Measurements from ENCODE around the gene ANKRD9. TPM values are rescaled to one million over a fixed set of nuclear protein-coding genes. Genes with fewer than 3 reads are reported as not detected.

ANKRD9 gene
- total RNA-seq, 1 donor from 2014 or later: 31.4 TPM

- DNase-seq (ENCODE audit: extremely low spot score, unreplicated experiment): no peak
- H3K36me3 Mint-ChIP-seq: no peaks in the 10 kb centered on the region
- no peaks in the 10 kb centered on the region for H3K9me3 Mint-ChIP-seq
- H3K27ac Mint-ChIP-seq: no peak overlapping the region
- H3K27me3 Mint-ChIP-seq: peaks cover 13% of the 10 kb centered on the region
- peaks cover 4% of the 10 kb centered on the region for H3K4me1 Mint-ChIP-seq (ENCODE audit: unreplicated experiment)
- TF ChIP-seq, protein P1, sequence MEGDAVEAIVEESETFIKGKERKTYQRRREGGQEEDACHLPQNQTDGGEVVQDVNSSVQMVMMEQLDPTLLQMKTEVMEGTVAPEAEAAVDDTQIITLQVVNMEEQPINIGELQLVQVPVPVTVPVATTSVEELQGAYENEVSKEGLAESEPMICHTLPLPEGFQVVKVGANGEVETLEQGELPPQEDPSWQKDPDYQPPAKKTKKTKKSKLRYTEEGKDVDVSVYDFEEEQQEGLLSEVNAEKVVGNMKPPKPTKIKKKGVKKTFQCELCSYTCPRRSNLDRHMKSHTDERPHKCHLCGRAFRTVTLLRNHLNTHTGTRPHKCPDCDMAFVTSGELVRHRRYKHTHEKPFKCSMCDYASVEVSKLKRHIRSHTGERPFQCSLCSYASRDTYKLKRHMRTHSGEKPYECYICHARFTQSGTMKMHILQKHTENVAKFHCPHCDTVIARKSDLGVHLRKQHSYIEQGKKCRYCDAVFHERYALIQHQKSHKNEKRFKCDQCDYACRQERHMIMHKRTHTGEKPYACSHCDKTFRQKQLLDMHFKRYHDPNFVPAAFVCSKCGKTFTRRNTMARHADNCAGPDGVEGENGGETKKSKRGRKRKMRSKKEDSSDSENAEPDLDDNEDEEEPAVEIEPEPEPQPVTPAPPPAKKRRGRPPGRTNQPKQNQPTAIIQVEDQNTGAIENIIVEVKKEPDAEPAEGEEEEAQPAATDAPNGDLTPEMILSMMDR (conservative IDR thresholded peaks at IDR 0.05): no peak
- H3K4me3 Mint-ChIP-seq: no peak overlapping the region
Measured at GRCh38 chr14:102539544-102540314, 30.2 kb upstream of the ANKRD9 start.

GRCh38 chr14:102538602-102539543 is 29.3 kb upstream of the ANKRD9 start:
- Mint-ChIP-seq H3K9me3 (no peaks in the 10 kb centered on the region), H3K4me1 (ENCODE audit: unreplicated experiment) (peaks cover under 1% of the 10 kb centered on the region), H3K27ac (no peak overlapping the region), H3K4me3 (no peak overlapping the region), H3K27me3 (peaks cover 9% of the 10 kb centered on the region), H3K36me3 (no peaks in the 10 kb centered on the region)
- TF ChIP-seq, protein P1 (conservative IDR thresholded peaks at IDR 0.05): no peak
- no peak for DNase-seq (ENCODE audit: extremely low spot score, unreplicated experiment)

DNA sequence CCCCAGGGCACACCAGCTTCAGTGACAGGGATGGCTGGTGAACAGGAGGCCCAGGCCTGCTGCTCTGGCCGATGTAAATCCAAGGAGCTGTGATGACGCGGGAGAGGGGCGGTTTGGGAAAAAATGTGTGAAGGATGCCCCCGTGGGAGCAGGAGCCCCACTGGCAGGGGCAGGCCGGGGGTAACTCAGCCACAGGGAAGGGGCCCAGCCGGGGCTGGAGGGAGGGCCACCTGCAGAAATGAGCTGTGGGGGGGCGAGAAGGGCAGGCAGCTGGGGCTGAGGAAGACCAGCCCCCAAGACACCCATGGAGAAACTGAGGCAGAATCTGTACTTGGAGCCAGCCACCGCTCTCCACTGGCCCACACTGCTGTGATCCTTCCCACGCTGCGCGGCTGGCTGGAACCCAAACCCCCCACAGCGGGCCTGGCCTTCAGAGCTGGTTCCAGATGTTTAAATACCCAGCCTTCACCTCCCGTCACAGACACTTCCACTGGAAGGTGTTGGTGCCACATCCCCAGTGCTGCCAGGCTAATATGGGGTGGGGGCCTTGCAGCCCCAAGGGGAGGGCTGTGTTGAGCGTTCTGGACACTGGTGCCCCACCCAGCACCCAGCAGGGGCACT is 28.5 kb upstream of the ANKRD9 start:
- TF ChIP-seq, protein P1 (conservative IDR thresholded peaks at IDR 0.05): no peak
- Mint-ChIP-seq H3K27ac (no peak overlapping the region), H3K4me3 (no peak overlapping the region), H3K27me3 (peaks cover 7% of the 10 kb centered on the region), H3K4me1 (ENCODE audit: unreplicated experiment) (no peaks in the 10 kb centered on the region), H3K9me3 (no peaks in the 10 kb centered on the region), H3K36me3 (no peaks in the 10 kb centered on the region)
- DNase-seq (ENCODE audit: extremely low spot score, unreplicated experiment): no peak

- Mint-ChIP-seq H3K27me3 (no peaks in the 10 kb centered on the region), H3K9me3 (no peaks in the 10 kb centered on the region), H3K4me3 (no peak overlapping the region), H3K4me1 (ENCODE audit: unreplicated experiment) (peaks cover 3% of the 10 kb centered on the region), H3K27ac (no peak overlapping the region), H3K36me3 (no peaks in the 10 kb centered on the region)
- no peak for DNase-seq (ENCODE audit: extremely low spot score, unreplicated experiment)
- TF ChIP-seq, protein P1 (conservative IDR thresholded peaks at IDR 0.05): no peak
Measured at GRCh38 chr14:102532204-102532658, 22.7 kb upstream of the ANKRD9 start.

DNA sequence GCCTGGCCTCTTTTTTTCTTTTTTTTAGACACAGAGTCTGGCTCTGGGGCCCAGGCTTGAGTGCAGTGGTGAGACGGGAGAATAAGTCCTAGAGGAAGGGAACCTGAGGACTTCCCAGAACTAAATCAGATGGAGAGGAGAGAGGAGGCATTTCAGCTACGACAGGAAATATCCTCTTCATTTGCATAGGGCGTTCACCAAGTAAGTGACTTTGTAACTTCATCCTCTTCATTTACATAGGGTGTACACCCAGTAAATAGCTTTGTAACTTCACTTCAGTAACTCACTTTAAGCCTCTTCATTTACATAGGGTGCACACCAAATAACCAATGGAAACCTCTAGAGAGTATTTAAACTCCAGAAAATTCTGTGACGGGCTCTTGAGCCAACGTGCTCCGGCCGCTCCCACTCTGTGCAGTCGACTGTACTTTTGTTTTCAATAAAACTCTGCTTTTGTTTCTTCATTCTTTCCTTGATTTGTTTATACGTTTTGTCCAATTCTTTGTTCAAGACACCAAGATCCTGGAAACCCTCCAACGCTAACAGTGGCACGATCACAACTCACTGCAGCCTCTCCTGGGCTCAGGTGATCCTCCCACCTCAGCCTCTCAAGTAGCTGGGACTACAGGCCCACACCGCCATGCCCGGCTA is 21.4 kb upstream of the ANKRD9 start:
- H3K27me3 Mint-ChIP-seq: no peaks in the 10 kb centered on the region
- DNase-seq (ENCODE audit: extremely low spot score, unreplicated experiment): no peak
- peaks cover 3% of the 10 kb centered on the region for H3K4me1 Mint-ChIP-seq (ENCODE audit: unreplicated experiment)
- no peaks in the 10 kb centered on the region for H3K36me3 Mint-ChIP-seq
- H3K4me3 Mint-ChIP-seq: no peak overlapping the region
- TF ChIP-seq, protein P1 (conservative IDR thresholded peaks at IDR 0.05): no peak
- no peaks in the 10 kb centered on the region for H3K9me3 Mint-ChIP-seq
- H3K27ac Mint-ChIP-seq: peak overlapping the region; percentile 66
